PC-9 (cell line): Measurements from ENCODE around the gene NEUROD6. TPM values are rescaled to one million over a fixed set of nuclear protein-coding genes. Genes with fewer than 3 reads are reported as not detected.

Source experiments
- BruUV-seq: library from RNA; stranded (reverse); fragments of 400-500 nt; replicated peaks from 2 replicates; lab custom pipeline; 2021; lab: Mats Ljungman, UMichigan
- CTCF ChIA-PET: fragments of 300-600 bp; sonication (Branson Sonifier 250); formaldehyde crosslinking; loops from one replicate; lab custom pipeline; 2022; ENCODE audit warnings: antibody characterized with exemption; lab: Charles Lee
- POLR2A ChIA-PET: fragments of 300-600 bp; sonication (Branson Sonifier 250); formaldehyde crosslinking; loops from one replicate; lab custom pipeline; 2022; ENCODE audit warnings: antibody characterized with exemption; ENCODE audit not compliant: unreplicated experiment; lab: Charles Lee
- DNase-seq, 2 experiments: peaks; one replicate each; pipeline versions ENCODE4 v3.0.0 to v3.0.0-alpha.2; 2015 to 2022; ENCODE audit warnings: mixed read lengths in 1 of 2
- H2AFZ ChIP-seq: fragments of 200-600 bp; sonication (generic); 2 replicates; pipeline ENCODE4 v1.8.1; 2017; ENCODE audit warnings: antibody characterized with exemption
- H3F3A ChIP-seq: fragments of 200-600 bp; sonication (generic); 2 replicates; pipeline ENCODE4 v1.8.1; 2017; ENCODE audit warnings: antibody characterized with exemption, mild to moderate bottlenecking, low read depth; ENCODE audit not compliant: insufficient read depth
- H3K27ac ChIP-seq: fragments of 200-600 bp; sonication (generic); 2 replicates; pipeline ENCODE4 v1.6.1; 2016; ENCODE audit warnings: mixed run types
- H3K27me3 ChIP-seq: fragments of 200-600 bp; sonication (generic); 2 replicates; pipeline ENCODE4 v1.6.1; 2016; ENCODE audit warnings: low read depth, mixed run types; ENCODE audit not compliant: insufficient read depth
- H3K36me3 ChIP-seq: fragments of 200-600 bp; sonication (generic); 2 replicates; pipeline ENCODE4 v1.6.1; 2016; ENCODE audit warnings: low read depth, mixed run types
- H3K4me1 ChIP-seq: fragments of 200-600 bp; sonication (generic); replicated peaks from 2 replicates; pipeline ENCODE4 v1.6.1; 2016; ENCODE audit warnings: mixed run types; ENCODE audit not compliant: insufficient read depth
- H3K4me2 ChIP-seq: fragments of 200-600 bp; sonication (generic); 2 replicates; pipeline ENCODE4 v1.6.1; 2017; ENCODE audit warnings: mixed run types
- H3K4me3 ChIP-seq: fragments of 200-600 bp; sonication (generic); 2 replicates; pipeline ENCODE4 v1.6.1; 2016; ENCODE audit warnings: mixed run types
- H3K79me2 ChIP-seq: fragments of 200-600 bp; sonication (generic); 2 replicates; pipeline ENCODE4 v1.6.1; 2017; ENCODE audit warnings: low read depth, mixed run types
- H3K9me2 ChIP-seq: fragments of 200-600 bp; sonication (generic); 2 replicates; pipeline ENCODE4 v1.8.1; 2017; ENCODE audit warnings: mild to moderate bottlenecking; ENCODE audit not compliant: insufficient read depth
- H3K9me3 ChIP-seq: fragments of 200-600 bp; sonication (generic); 2 replicates; pipeline ENCODE4 v1.8.1; 2016; ENCODE audit warnings: low read depth; ENCODE audit not compliant: insufficient read depth
- H4K20me1 ChIP-seq: fragments of 200-600 bp; sonication (generic); 2 replicates; pipeline ENCODE4 v1.8.1; 2017; ENCODE audit not compliant: insufficient read depth
- EZH2 ChIP-seq: fragments of 200-600 bp; sonication (generic); IDR thresholded peaks from 2 replicates; pipeline ENCODE4 v1.8.0; 2017; ENCODE audit warnings: antibody characterized with exemption, low read depth
- intact Hi-C: fragments of 100-400 bp; cut with micrococcal nuclease; formaldehyde crosslinking; loops from one replicate; pipeline ENCODE4 v1.10.0; 2022; ENCODE audit not compliant: unreplicated experiment
- total RNA-seq: library from RNA; stranded (reverse); gene quantifications from 2 replicates; pipeline ENCODE4 v1.2.3, GENCODE V29; 2021
- TF ChIP-seq, protein P1 (sequence below): fragments of 200-600 bp; sonication (generic); conservative IDR thresholded peaks from 2 replicates; pipeline ENCODE4 v1.6.1; 2017; ENCODE audit warnings: mixed run types, antibody characterized with exemption, mild to moderate bottlenecking, moderate library complexity

The NEUROD6 gene
- total RNA-seq, 1 experiment from 2014 or later, result not detected

DNA sequence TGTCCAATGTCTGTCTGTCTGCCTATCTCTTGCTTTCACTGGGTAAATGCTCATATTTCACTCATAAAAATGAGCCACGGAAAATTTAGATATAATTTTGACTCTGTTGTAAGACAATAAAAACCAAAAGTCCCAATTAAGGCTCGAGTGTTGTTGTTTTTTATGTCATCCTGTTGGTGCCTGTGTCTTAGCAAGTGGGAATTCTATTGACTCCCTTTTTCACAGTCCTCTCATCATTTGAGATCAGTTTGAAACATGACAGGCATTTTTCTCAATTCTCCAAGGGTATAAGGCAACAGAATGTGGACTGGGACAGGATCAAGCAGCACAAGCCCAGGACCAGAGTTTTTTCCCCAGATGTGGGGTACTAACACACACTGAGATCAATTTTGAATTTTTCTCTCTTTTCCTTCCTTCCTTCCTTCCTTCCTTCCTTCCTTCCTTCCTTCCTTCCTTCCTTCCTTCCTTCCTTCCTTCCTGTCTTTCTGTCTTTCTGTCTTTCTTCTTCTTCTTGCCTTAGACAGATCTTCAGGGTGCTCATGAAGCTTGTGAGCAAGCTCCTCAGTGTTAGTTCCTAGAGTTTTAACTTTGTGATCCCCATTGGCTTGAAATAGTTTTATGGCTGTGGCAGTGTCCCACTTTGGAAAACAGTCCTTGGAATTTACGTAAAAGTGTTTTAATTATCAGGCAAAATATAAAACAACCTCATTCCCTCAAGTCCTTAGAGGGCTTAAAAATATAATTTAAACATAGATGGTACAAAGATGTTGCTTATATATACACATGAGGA is 3.2 kb upstream of the NEUROD6 start:
- H3K27ac ChIP-seq, result no peak overlapping the region
- no peaks in the 10 kb centered on the region; the same call in 1 of the 2 replicates for H3K9me3 ChIP-seq
- H3K9me2 ChIP-seq, result no peaks in the 10 kb centered on the region
- DNase-seq, result no peak
- H3K36me3 ChIP-seq, result no peaks in the 10 kb centered on the region
- intact Hi-C loops, result no loop called here
- BruUV-seq, result no TSS peak
- no peak overlapping the region for H3K4me2 ChIP-seq
- ChIA-PET POLR2A (no interaction called here), CTCF (no interaction called here)
- no peak overlapping the region for H2AFZ ChIP-seq
- no peaks in the 10 kb centered on the region for H3K79me2 ChIP-seq
- TF ChIP-seq, protein P1, sequence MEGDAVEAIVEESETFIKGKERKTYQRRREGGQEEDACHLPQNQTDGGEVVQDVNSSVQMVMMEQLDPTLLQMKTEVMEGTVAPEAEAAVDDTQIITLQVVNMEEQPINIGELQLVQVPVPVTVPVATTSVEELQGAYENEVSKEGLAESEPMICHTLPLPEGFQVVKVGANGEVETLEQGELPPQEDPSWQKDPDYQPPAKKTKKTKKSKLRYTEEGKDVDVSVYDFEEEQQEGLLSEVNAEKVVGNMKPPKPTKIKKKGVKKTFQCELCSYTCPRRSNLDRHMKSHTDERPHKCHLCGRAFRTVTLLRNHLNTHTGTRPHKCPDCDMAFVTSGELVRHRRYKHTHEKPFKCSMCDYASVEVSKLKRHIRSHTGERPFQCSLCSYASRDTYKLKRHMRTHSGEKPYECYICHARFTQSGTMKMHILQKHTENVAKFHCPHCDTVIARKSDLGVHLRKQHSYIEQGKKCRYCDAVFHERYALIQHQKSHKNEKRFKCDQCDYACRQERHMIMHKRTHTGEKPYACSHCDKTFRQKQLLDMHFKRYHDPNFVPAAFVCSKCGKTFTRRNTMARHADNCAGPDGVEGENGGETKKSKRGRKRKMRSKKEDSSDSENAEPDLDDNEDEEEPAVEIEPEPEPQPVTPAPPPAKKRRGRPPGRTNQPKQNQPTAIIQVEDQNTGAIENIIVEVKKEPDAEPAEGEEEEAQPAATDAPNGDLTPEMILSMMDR, result no peak
- TF ChIP-seq EZH2, result no peak
- H3K4me3 ChIP-seq, result no peak overlapping the region
- H3K4me1 ChIP-seq, result no peaks in the 10 kb centered on the region
- no peaks in the 10 kb centered on the region for H4K20me1 ChIP-seq
- H3K27me3 ChIP-seq, result peaks cover 54% of the 10 kb centered on the region
- H3F3A ChIP-seq, result no peaks in the 10 kb centered on the region

DNA sequence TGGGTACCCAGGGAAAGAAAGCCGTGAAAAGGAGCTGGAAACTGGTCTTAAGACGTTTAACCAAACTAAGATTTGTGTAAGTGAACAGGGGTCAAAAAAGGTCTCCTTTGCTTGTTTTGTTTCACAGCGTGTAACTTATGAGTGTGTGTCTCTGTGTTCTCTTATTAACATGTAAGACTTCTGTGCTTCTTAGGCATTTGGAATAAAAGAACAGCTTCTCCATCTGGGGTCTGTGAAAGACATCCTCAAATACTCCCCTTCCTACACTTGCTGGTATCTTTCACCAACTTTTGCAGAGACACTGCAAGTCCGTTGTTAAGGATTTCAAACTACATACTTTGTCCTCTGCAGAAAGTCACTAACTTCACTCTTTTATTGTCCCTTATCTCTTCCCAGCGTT is 615 bp upstream of the NEUROD6 start:
- Histone ChIP-seq H4K20me1 (no peaks in the 10 kb centered on the region), H3K4me3 (no peak overlapping the region), H2AFZ (no peak overlapping the region), H3K4me1 (no peaks in the 10 kb centered on the region), H3K79me2 (no peaks in the 10 kb centered on the region), H3K9me2 (no peaks in the 10 kb centered on the region), H3K27me3 (peaks cover 35% of the 10 kb centered on the region), H3K4me2 (no peak overlapping the region), H3F3A (no peaks in the 10 kb centered on the region), H3K27ac (no peak overlapping the region), H3K36me3 (no peaks in the 10 kb centered on the region), H3K9me3 (no peaks in the 10 kb centered on the region)
- TF ChIP-seq, protein P1, result no peak
- TF ChIP-seq EZH2, result no peak
- BruUV-seq, result no TSS peak
- ChIA-PET CTCF (interaction anchor here (0.6 kb wide), 1 partner anchor 78 kb away, joined by 3 read pairs; no protein-coding TSS in a partner anchor), POLR2A (no interaction called here)
- DNase-seq, result no peak
- intact Hi-C loops, result no loop called here

DNA sequence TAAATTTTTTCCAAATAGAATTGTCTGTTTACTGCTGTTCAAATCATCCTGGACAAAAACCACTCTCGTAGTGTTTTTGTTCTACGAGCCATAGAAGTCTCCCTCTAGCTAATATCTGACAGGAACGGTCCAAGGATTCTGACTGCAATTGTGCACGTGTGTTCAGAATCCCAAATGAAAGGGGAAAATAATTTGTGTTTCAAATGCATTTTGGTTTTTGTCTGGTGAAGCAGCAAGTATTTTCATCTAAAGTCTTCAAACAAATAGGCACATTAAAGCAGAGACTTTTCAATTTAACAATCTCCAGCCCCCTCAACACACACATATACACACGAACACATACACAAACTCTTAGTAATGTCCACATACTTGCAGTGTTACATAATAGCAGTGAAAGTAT is 475 bp downstream of the NEUROD6 start:
- Histone ChIP-seq H3K9me2 (no peaks in the 10 kb centered on the region), H3K27ac (no peak overlapping the region), H3K4me3 (no peak overlapping the region), H3K4me1 (no peaks in the 10 kb centered on the region), H3K27me3 (peaks cover 40% of the 10 kb centered on the region), H3K9me3 (no peaks in the 10 kb centered on the region), H3K79me2 (no peaks in the 10 kb centered on the region), H2AFZ (no peak overlapping the region), H3K4me2 (no peak overlapping the region), H4K20me1 (no peaks in the 10 kb centered on the region), H3K36me3 (no peaks in the 10 kb centered on the region), H3F3A (no peaks in the 10 kb centered on the region)
- no TSS peak for BruUV-seq
- CTCF ChIA-PET, result no interaction called here
- intact Hi-C loops, result no loop called here
- TF ChIP-seq, protein P1, result no peak
- no peak for TF ChIP-seq EZH2
- no peak for DNase-seq
- POLR2A ChIA-PET, result no interaction called here
